Testis (tissue), 2 donors: ENCODE data around the gene SGCG.

Source experiments
- CTCF ChIP-seq, 3 experiments: fragments of 450-650 bp in 2 of 3; fragments of 200-600 bp in 1 of 3; sonication (generic) in 1 of 3; IDR thresholded peaks; one replicate each; pipeline ENCODE4 v1.5.1; 2016 to 2019; ENCODE audit warnings: antibody characterized with exemption in 3 of 3, mild to moderate bottlenecking in 2 of 3, moderate library complexity in 1 of 3
- POLR2A ChIP-seq: fragments of 450-650 bp; IDR thresholded peaks from one replicate; pipeline ENCODE4 v1.6.1; 2017; ENCODE audit warnings: antibody characterized with exemption, mild to moderate bottlenecking, moderate library complexity

DNA sequence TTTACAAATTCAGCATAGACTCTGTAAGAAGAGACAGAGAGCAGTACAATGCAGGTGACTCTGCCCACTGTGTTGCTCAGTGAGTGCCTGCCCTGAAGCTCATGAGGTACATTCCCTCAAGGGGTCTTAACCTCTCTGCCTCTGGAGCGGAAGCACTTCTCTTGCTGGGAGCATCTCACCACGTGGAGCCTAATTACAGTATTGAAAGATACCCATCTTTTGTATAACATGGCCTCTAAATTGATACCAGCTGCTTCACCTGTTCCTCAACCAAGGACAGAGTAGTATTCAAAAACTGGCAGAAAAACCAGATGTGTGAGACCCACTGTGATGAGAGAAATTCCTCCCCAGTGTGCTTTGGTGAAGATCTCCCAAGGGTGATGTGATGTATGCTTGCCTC is 175.6 kb downstream of the SGCG start:
- TF ChIP-seq CTCF (IDR thresholded peaks at IDR 0.05) (no peak), POLR2A (no peak)
